WERI-Rb-1 (cell line): ENCODE data around the gene EFCAB8.

Source experiments
- DNase-seq: peaks from one replicate; pipeline ENCODE4 v3.0.0-alpha.2; 2020
- H3K27ac ChIP-seq: fragments of 250-450 bp; sonication (Bioruptor Pico); 2 replicates; pipeline ENCODE4 v1.5.1; 2020; ENCODE audit warnings: mild to moderate bottlenecking, moderate library complexity
- H3K27me3 ChIP-seq: fragments of 250-450 bp; sonication (Bioruptor Pico); 2 replicates; pipeline ENCODE4 v1.5.1; 2021; ENCODE audit warnings: mild to moderate bottlenecking, low read depth, moderate library complexity; ENCODE audit not compliant: insufficient read depth, severe bottlenecking
- H3K36me3 ChIP-seq: fragments of 250-450 bp; sonication (Bioruptor Pico); 2 replicates; pipeline ENCODE4 v1.5.1; 2020; ENCODE audit warnings: mild to moderate bottlenecking, moderate library complexity
- H3K4me3 ChIP-seq: 2 replicates; pipeline ENCODE4 v1.5.1; 2011; ENCODE audit warnings: low read depth, mild to moderate bottlenecking, control low read depth, low read length
- H3K9me3 ChIP-seq: fragments of 250-450 bp; sonication (Bioruptor Pico); 2 replicates; pipeline ENCODE4 v1.5.1; 2021; ENCODE audit warnings: mild to moderate bottlenecking, moderate library complexity; ENCODE audit not compliant: severe bottlenecking
- CTCF ChIP-seq: IDR thresholded peaks from 2 replicates; pipeline ENCODE4 v1.5.1; 2011; ENCODE audit warnings: low read depth, mild to moderate bottlenecking, control low read depth, inconsistent platforms, low read length

Gene EFCAB8

GRCh38 chr20:33002087-33002808 lies 143.5 kb downstream of the EFCAB8 start:
- Histone ChIP-seq H3K4me3 (no peak overlapping the region), H3K27ac (no peak overlapping the region), H3K27me3 (no peaks in the 10 kb centered on the region), H3K9me3 (peaks cover 5% of the 10 kb centered on the region), H3K36me3 (no peaks in the 10 kb centered on the region)
- no peak for TF ChIP-seq CTCF
- no peak for DNase-seq

DNA sequence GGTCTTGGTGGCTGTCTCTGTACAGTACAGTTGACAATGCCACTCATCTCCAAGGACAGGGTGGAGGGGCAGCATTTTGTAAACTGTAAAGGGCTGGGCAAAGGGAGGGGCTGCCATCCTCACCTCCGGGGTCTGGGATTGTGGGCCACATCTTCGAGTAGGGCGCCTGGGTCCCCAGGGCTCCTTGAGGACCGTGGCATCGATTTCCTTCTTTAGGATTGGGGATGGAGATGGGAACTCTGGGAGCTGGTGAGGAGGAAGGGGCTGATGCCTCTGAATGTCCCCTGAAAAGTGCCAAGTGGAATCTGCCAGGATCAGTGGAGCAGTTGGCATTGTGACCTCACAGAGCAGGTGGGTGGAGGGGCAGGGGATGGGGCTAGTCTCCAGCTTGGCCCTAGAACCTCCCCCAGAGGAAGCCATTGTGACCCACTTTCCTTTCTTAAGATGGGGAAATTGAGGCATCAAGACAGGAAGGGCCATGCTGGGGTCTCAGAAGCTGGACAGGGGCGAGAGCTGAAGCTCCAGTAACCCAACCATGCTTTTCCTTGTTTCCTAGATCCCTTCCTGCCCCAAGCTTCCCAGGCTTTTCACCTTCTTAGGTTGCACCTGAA lies 145.5 kb downstream of the EFCAB8 start, which contains the start of gene SUN5:
TSS of gene SUN5 (minus strand) at position 293 of the 611 bp plus-strand sequence. CDS start at position 200, 93 bp downstream.
- Histone ChIP-seq H3K9me3 (peaks cover 5% of the 10 kb centered on the region), H3K27me3 (no peaks in the 10 kb centered on the region), H3K27ac (no peak within 1 kb of the TSS), H3K4me3 (no peak within 1 kb of the TSS), H3K36me3 (no peaks in the 10 kb centered on the region)
- TF ChIP-seq CTCF = no peak
- DNase-seq = no peak

DNA sequence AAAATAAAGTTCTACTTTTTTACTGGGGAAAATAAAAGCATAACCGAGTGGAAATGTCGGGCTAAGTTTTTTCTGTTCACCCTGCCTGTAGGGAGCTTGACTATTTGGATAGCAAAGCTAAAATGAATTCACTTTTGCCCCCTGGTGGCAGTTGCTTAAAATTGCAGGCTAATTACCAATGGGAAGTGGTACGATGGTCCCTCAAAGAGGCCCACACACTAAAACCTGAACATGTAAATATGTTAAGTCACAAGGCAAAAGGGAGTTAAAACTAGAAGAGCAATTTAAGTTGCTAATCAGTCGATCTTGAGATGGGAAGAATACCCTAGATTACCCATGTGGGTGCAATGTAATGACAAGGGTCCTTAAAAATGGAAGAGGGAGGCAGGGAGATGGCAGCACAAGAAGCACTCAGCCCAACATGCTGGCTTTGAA lies 146.4 kb downstream of the EFCAB8 start:
- Histone ChIP-seq H3K27me3 (no peaks in the 10 kb centered on the region), H3K36me3 (no peaks in the 10 kb centered on the region), H3K4me3 (no peak overlapping the region), H3K9me3 (peaks cover 5% of the 10 kb centered on the region), H3K27ac (no peak overlapping the region)
- TF ChIP-seq CTCF = peak; percentile 54
- DNase-seq = no peak

DNA sequence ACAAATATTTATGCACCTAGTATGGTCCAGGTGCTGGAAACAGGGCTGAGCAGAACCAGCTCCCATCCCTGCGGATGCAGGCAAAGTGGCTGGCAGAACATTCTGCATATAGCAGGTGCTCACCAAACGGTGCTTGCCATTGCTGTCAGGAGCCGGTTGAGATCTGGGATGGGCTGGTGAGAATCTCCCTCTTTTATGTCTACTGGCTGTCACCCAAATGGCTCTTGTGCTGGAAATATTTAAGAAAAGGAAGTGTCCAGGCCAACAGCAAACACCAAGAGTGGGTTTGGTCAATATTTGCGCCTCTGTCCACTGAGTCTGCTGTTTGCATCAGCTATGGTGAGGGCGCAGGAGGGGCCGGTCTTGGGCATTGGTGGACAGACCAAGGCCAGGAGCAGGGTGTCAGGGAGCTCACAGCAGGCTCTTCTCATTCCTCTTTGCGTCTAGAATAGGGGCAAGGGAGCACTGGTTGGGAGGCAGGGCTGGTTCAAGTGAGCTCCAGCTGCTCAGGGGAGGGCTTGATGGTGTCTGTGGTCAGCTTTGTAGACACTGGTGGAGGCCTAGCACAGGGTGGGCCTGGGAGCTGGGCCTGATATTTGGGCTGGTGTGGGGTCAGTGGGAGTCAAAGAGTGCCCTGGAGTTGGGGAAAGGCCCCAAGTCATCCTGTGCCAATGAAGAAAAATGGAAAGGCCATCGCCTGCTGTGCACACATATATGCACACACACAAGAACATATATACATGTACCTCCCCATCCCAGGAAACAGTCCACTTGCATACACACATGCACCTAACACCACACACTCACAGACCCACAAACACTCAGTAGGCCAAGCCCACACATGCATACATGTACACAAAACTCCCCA lies 147.4 kb downstream of the EFCAB8 start:
- peaks cover 5% of the 10 kb centered on the region for H3K9me3 ChIP-seq

More for the DNA sequence above, 147.4 kb downstream of the EFCAB8 start:
- Histone ChIP-seq H3K27ac (no peak overlapping the region), H3K36me3 (no peaks in the 10 kb centered on the region), H3K27me3 (no peaks in the 10 kb centered on the region), H3K4me3 (no peak overlapping the region)
- TF ChIP-seq CTCF = no peak
- DNase-seq = no peak
